H1 (cell line): ENCODE data around the gene DPP10. TPM values are rescaled to one million over a fixed set of nuclear protein-coding genes. Genes with fewer than 3 reads are reported as not detected.

Source experiments
- CTCF ChIA-PET: fragments of 300-600 bp; sonication (Branson Sonifier 250); formaldehyde crosslinking; loops from one replicate; lab custom pipeline; 2021; ENCODE audit not compliant: partially characterized antibody; lab: Charles Lee
- POLR2A ChIA-PET: fragments of 300-600 bp; sonication (Branson Sonifier 250); formaldehyde crosslinking; loops from one replicate; lab custom pipeline; 2021; ENCODE audit warnings: inconsistent platforms; ENCODE audit not compliant: partially characterized antibody; lab: Charles Lee
- DNase-seq, 2 experiments: peaks; one replicate each; pipeline versions ENCODE4 v3.0.0 to v3.0.0-alpha.2; 2010 to 2022; ENCODE audit warnings: low spot score in 2 of 2, low read depth in 1 of 2, mixed read lengths in 1 of 2
- FAIRE-seq: peaks from 2 replicates; lab custom pipeline; 2011; peaks lifted over from hg19 to GRCh38; lab: Jason Lieb, UNC
- H2AFZ ChIP-seq: 2 replicates; pipeline ENCODE4 v1.8.1; 2012; ENCODE audit warnings: low read length, inconsistent platforms
- H2AK5ac ChIP-seq: 2 replicates; pipeline ENCODE4 v1.6.1; 2013; ENCODE audit warnings: low read depth, low read length
- H2BK120ac ChIP-seq: replicated peaks from 2 replicates; pipeline ENCODE3; 2013; ENCODE audit warnings: low read depth, low read length, inconsistent platforms
- H2BK12ac ChIP-seq: 2 replicates; pipeline ENCODE4 v1.6.1; 2013; ENCODE audit warnings: low read depth, low read length
- H2BK15ac ChIP-seq: 2 replicates; pipeline ENCODE4 v1.6.1; 2013; ENCODE audit warnings: low read length
- H2BK20ac ChIP-seq: 2 replicates; pipeline ENCODE4 v1.6.1; 2013; ENCODE audit warnings: low read length
- H2BK5ac ChIP-seq: 2 replicates; pipeline ENCODE4 v1.6.1; 2013; ENCODE audit warnings: low read depth, low read length
- H3K14ac ChIP-seq: 2 replicates; pipeline ENCODE4 v1.6.1; 2013; ENCODE audit warnings: inconsistent platforms; ENCODE audit not compliant: insufficient read length
- H3K18ac ChIP-seq: 2 replicates; pipeline ENCODE4 v1.6.1; 2013; ENCODE audit warnings: low read length; ENCODE audit errors: extremely low read depth
- H3K23ac ChIP-seq: 2 replicates; pipeline ENCODE4 v1.6.1; 2013; ENCODE audit warnings: inconsistent platforms; ENCODE audit not compliant: insufficient read length
- H3K23me2 ChIP-seq: 2 replicates; pipeline ENCODE4 v1.6.1; 2013; ENCODE audit warnings: low read depth, low read length
- H3K27ac ChIP-seq: 2 replicates; pipeline ENCODE4 v1.6.1; 2011; ENCODE audit warnings: low read depth, low read length, inconsistent platforms
- H3K27me3 ChIP-seq, 4 experiments: replicated peaks in 1 of 4; 1 replicate in 1 of 4; 2 replicates in 3 of 4; pipeline versions ENCODE4 v1.6.1 to v1.8.1; 2011 to 2013; ENCODE audit warnings: low read length in 3 of 4, mild to moderate bottlenecking in 3 of 4, inconsistent platforms in 2 of 4, mixed read lengths in 2 of 4, moderate library complexity in 1 of 4; ENCODE audit not compliant: control insufficient read depth in 3 of 4, insufficient read depth in 3 of 4; ENCODE audit errors: extremely low read depth in 1 of 4
- H3K36me3 ChIP-seq, 4 experiments: 2 replicates each; pipeline versions ENCODE4 v1.6.1 to v1.8.1; 2011 to 2013; ENCODE audit warnings: mild to moderate bottlenecking in 4 of 4, low read length in 3 of 4, moderate library complexity in 2 of 4, control low read depth in 1 of 4, inconsistent platforms in 1 of 4; ENCODE audit not compliant: insufficient read depth in 4 of 4, control insufficient read depth in 2 of 4
- H3K4ac ChIP-seq: replicated peaks from 2 replicates; pipeline ENCODE3; 2013; ENCODE audit warnings: low read length, low read depth, mixed read lengths, inconsistent platforms; ENCODE audit not compliant: insufficient read length
- H3K4me1 ChIP-seq, 4 experiments: replicated peaks in 1 of 4; 1 replicate in 1 of 4; 2 replicates in 3 of 4; pipeline versions ENCODE4 v1.6.1 to v1.8.1; 2011 to 2013; ENCODE audit warnings: low read length in 3 of 4, inconsistent platforms in 2 of 4, mixed read lengths in 1 of 4; ENCODE audit not compliant: insufficient read depth in 4 of 4, control insufficient read depth in 3 of 4
- H3K4me2 ChIP-seq, 2 experiments: 2 replicates each; pipeline versions ENCODE4 v1.6.1 to v1.8.1; 2011 to 2013; ENCODE audit warnings: low read depth in 2 of 2, low read length in 2 of 2, control low read depth in 1 of 2, inconsistent platforms in 1 of 2, mild to moderate bottlenecking in 1 of 2; ENCODE audit not compliant: insufficient read depth in 1 of 2
- H3K4me3 ChIP-seq, 4 experiments: fragments of 200-600, 300-600 bp in 1 of 4; sonication (generic), shearing (Covaris generic), sonication (Bioruptor Twin) in 1 of 4; 2 replicates each; pipeline versions ENCODE4 v1.5.1 to v1.8.1; 2011 to 2016; ENCODE audit warnings: low read length in 4 of 4, low read depth in 3 of 4, control low read depth in 2 of 4, inconsistent platforms in 2 of 4, mild to moderate bottlenecking in 2 of 4, mixed read lengths in 1 of 4, moderate library complexity in 1 of 4; ENCODE audit not compliant: insufficient read depth in 2 of 4; ENCODE audit errors: extremely low read depth in 1 of 4
- H3K56ac ChIP-seq: replicated peaks from 2 replicates; pipeline ENCODE3; 2013; ENCODE audit warnings: low read depth, mild to moderate bottlenecking, mixed read lengths, low read length, inconsistent platforms; ENCODE audit not compliant: insufficient read length
- H3K79me1 ChIP-seq: 2 replicates; pipeline ENCODE4 v1.6.1; 2013; ENCODE audit warnings: low read depth, low read length, control low read depth
- H3K79me2 ChIP-seq, 2 experiments: 2 replicates each; pipeline versions ENCODE4 v1.6.1 to v1.8.1; 2012 to 2013; ENCODE audit warnings: low read length in 2 of 2, mild to moderate bottlenecking in 2 of 2, inconsistent platforms in 1 of 2; ENCODE audit not compliant: insufficient read depth in 2 of 2, control insufficient read depth in 1 of 2
- H3K9ac ChIP-seq, 4 experiments: replicated peaks in 1 of 4; 1 replicate in 1 of 4; 2 replicates in 3 of 4; pipeline versions ENCODE4 v1.6.1 to v1.8.1; 2011 to 2013; ENCODE audit warnings: low read depth in 3 of 4, low read length in 3 of 4, control low read depth in 2 of 4, mild to moderate bottlenecking in 2 of 4, moderate library complexity in 2 of 4, inconsistent platforms in 1 of 4; ENCODE audit errors: extremely low read depth in 1 of 4
- H3K9me3 ChIP-seq, 2 experiments: 2 replicates each; pipeline versions ENCODE4 v1.6.1 to v1.8.1; 2012 to 2013; ENCODE audit warnings: mild to moderate bottlenecking in 2 of 2, moderate library complexity in 2 of 2, control low read depth in 1 of 2, inconsistent platforms in 1 of 2, low read depth in 1 of 2, low read length in 1 of 2, mixed read lengths in 1 of 2; ENCODE audit not compliant: insufficient read depth in 2 of 2
- H4K20me1 ChIP-seq, 2 experiments: replicated peaks in 1 of 2; 2 replicates each; pipeline versions ENCODE3 to v1.8.1; 2011 to 2013; ENCODE audit warnings: inconsistent platforms in 2 of 2, low read length in 2 of 2, mild to moderate bottlenecking in 1 of 2; ENCODE audit not compliant: insufficient read depth in 2 of 2, control insufficient read depth in 1 of 2
- H4K5ac ChIP-seq: 2 replicates; pipeline ENCODE4 v1.6.1; 2013; ENCODE audit warnings: low read length, low read depth, mixed read lengths, inconsistent platforms; ENCODE audit not compliant: insufficient read length
- H4K8ac ChIP-seq: 2 replicates; pipeline ENCODE4 v1.8.0; 2013; ENCODE audit warnings: mild to moderate bottlenecking, moderate library complexity, low read length, inconsistent platforms; ENCODE audit not compliant: insufficient read depth; ENCODE audit errors: extremely low read depth
- H4K91ac ChIP-seq: replicated peaks from 2 replicates; pipeline ENCODE3; 2013; ENCODE audit warnings: low read length, mixed read lengths, inconsistent platforms; ENCODE audit not compliant: insufficient read length
- CTCF ChIP-seq, 3 experiments: IDR thresholded peaks; 1 replicate in 2 of 3; 2 replicates in 1 of 3; pipeline versions ENCODE4 v1.5.1 to v1.6.1; 2011; ENCODE audit warnings: low read length in 3 of 3, mild to moderate bottlenecking in 3 of 3, inconsistent platforms in 2 of 3, low read depth in 1 of 3, moderate library complexity in 1 of 3; ENCODE audit not compliant: insufficient read depth in 1 of 3; ENCODE audit errors: control extremely low read depth in 1 of 3
- POU5F1 ChIP-seq: IDR thresholded peaks from 2 replicates; pipeline ENCODE4 v1.6.1; 2011; ENCODE audit warnings: low read depth, mild to moderate bottlenecking, low read length, moderate library complexity
- RAD21 ChIP-seq, 2 experiments: IDR thresholded peaks in 1 of 2; conservative IDR thresholded peaks in 1 of 2; 2 replicates each; pipeline ENCODE4 v1.6.1; 2011; ENCODE audit warnings: low read depth in 2 of 2, low read length in 2 of 2, improper control_type of control experiment in 1 of 2, inconsistent platforms in 1 of 2, mild to moderate bottlenecking in 1 of 2, moderate library complexity in 1 of 2
- WGBS, 2 experiments: shearing (Covaris generic) in 1 of 2; methylation state at CpG; one replicate each; pipeline versions ENCODE4 v1.1.6 to v1.1.7; 2013 to 2015; ENCODE audit warnings: low lambda C conversion rate in 2 of 2, mixed read lengths in 2 of 2, inconsistent platforms in 1 of 2, low coverage in 1 of 2, missing lambda C conversion rate in 1 of 2; ENCODE audit not compliant: insufficient replicate concordance in 2 of 2, insufficient coverage in 1 of 2, insufficient read length in 1 of 2; ENCODE audit errors: extremely low coverage in 1 of 2, missing lambda C conversion rate in 1 of 2; 5-methylcytosine and 5-hydroxymethylcytosine counted together
- polyA plus RNA-seq, 7 experiments: library from polyadenylated mRNA; depleted of rRNA in 3 of 7; stranded (reverse) in 5 of 7; unstranded in 2 of 7; fragments of >200 nt in 5 of 7; fragments of 200-250 nt in 2 of 7; gene quantifications; 1 replicate in 5 of 7; 2 replicates in 1 of 7; 4 replicates in 1 of 7; pipeline versions ENCODE4 v1.2.1 to v1.2.3, GENCODE V29; 2011 to 2013; ENCODE audit warnings: missing spikeins in 2 of 7, mixed read lengths in 2 of 7
- total RNA-seq: library from RNA; stranded (reverse); fragmentation: NEBNext Ultra II Directional; extraction: Animal tissue kit (Norgen Biotek cat#: 25700); gene quantifications from 2 replicates; pipeline ENCODE4 v1.2.1, GENCODE V29; 2021

The DPP10 gene
- total and polyA plus RNA-seq, 2 of the 8 experiments (the other 6 are each of a cell fraction or from before 2014, with no cell fraction given) = 3.3 to 7.2 TPM

GRCh38 chr2:115650827-115651226 is 1208.4 kb downstream of the DPP10 start:
- H3K79me1 ChIP-seq = no peaks in the 10 kb centered on the region
- no peaks in the 10 kb centered on the region for H3K79me2 ChIP-seq

More at GRCh38 chr2:115650827-115651226, 1208.4 kb downstream of the DPP10 start:
- peaks cover 0 to 1% (median 0%) of the 10 kb centered on the region in 4 experiments; a peak in 1 of 7 replicates for H3K27me3 ChIP-seq
- no peak for DNase-seq
- no peak overlapping the region for H2BK12ac ChIP-seq
- H3K23me2 ChIP-seq = no peaks in the 10 kb centered on the region
- no peak overlapping the region for H4K8ac ChIP-seq
- H2BK5ac ChIP-seq = no peak overlapping the region
- H4K5ac ChIP-seq = no peak overlapping the region
- H3K36me3 ChIP-seq = no peaks in the 10 kb centered on the region
- no peaks in the 10 kb centered on the region for H4K20me1 ChIP-seq
- no peak overlapping the region for H2BK20ac ChIP-seq
- FAIRE-seq = no peak
- ChIA-PET POLR2A (no interaction called here), CTCF (interaction anchor here (1.5 kb wide), 1 partner anchor 486 kb away, joined by 4 read pairs; no protein-coding TSS in a partner anchor)
- no peak overlapping the region for H2AK5ac ChIP-seq
- H3K18ac ChIP-seq = no peak overlapping the region
- no peaks in the 10 kb centered on the region for H3K9me3 ChIP-seq
- no peak overlapping the region for H3K4me2 ChIP-seq
- no peak overlapping the region for H2AFZ ChIP-seq
- H3K23ac ChIP-seq = no peak overlapping the region
- no peak overlapping the region for H4K91ac ChIP-seq
- peak; percentile 66 to 74 for TF ChIP-seq RAD21 (IDR thresholded peaks at IDR 0.05 in 1 of 2, conservative IDR thresholded peaks at IDR 0.05 in 1 of 2; ENCODE audit: low read depth in 2 of 2, low read length in 2 of 2)
- no peak for TF ChIP-seq POU5F1
- peak in 1 of 3 experiments; percentile 26; a peak in 2 of 4 replicates for TF ChIP-seq CTCF (IDR thresholded peaks at IDR 0.05; ENCODE audit: control extremely low read depth in 1 of 3, insufficient read depth in 1 of 3, low read depth in 1 of 3, low read length in 3 of 3)
- H3K9ac ChIP-seq = no peak overlapping the region
- 93% methylated on average over 2 of the region's 2 CpGs; no CpG with 5 or more reads in 1 of the 2 experiments for WGBS, 2 experiments
- H3K4ac ChIP-seq = no peak overlapping the region
- no peak overlapping the region for H3K56ac ChIP-seq
- H3K14ac ChIP-seq = no peak overlapping the region
- no peak overlapping the region for H2BK15ac ChIP-seq
- no peaks in the 10 kb centered on the region for H3K4me1 ChIP-seq
- no peak overlapping the region for H3K27ac ChIP-seq
- H3K4me3 ChIP-seq = no peak overlapping the region
- H2BK120ac ChIP-seq = no peak overlapping the region
